Esophagus squamous epithelium (tissue), 5 donors: ENCODE data around the gene HLA-DOA. TPM values are rescaled to one million over a fixed set of nuclear protein-coding genes. Genes with fewer than 3 reads are reported as not detected.

Experiments used
- DNase-seq: peaks from one replicate; lab custom pipeline; 2025; lab: John Stamatoyannopoulos, UW
- H3K27ac ChIP-seq, 4 donors: fragments of 200-600 bp; sonication (generic); one replicate each; pipeline ENCODE4 v1.5.1; 2016 to 2019; ENCODE audit warnings: mild to moderate bottlenecking in 1 of 4
- H3K27me3 ChIP-seq, 4 donors: fragments of 200-600 bp; sonication (generic); 1 replicate in 3 of 4; 2 replicates in 1 of 4; pipeline versions ENCODE4 v1.5.1 to v1.6.0; 2017 to 2021; ENCODE audit warnings: antibody characterized with exemption in 1 of 4
- H3K36me3 ChIP-seq, 3 donors: fragments of 200-600 bp; sonication (generic); one replicate each; pipeline ENCODE4 v1.5.1; 2016 to 2019
- H3K4me1 ChIP-seq, 3 donors: fragments of 200-600 bp; sonication (generic); one replicate each; pipeline ENCODE4 v1.5.1; 2017 to 2019
- H3K4me3 ChIP-seq, 4 donors: fragments of 200-600 bp; sonication (generic); 1 replicate in 3 of 4; 2 replicates in 1 of 4; pipeline ENCODE4 v1.5.1; 2016 to 2019; ENCODE audit warnings: mild to moderate bottlenecking in 2 of 4, moderate library complexity in 1 of 4
- H3K9me3 ChIP-seq, 3 donors: fragments of 200-600 bp; sonication (generic); one replicate each; pipeline ENCODE4 v1.5.1; 2016 to 2019
- CTCF ChIP-seq, 6 experiments: fragments of 450-650 bp in 4 of 6; fragments of 200-600 bp in 2 of 6; sonication (generic) in 2 of 6; IDR thresholded peaks; one replicate each; pipeline ENCODE4 v1.5.1; 2016 to 2019; ENCODE audit warnings: antibody characterized with exemption in 6 of 6, mild to moderate bottlenecking in 4 of 6, moderate library complexity in 4 of 6
- POLR2A ChIP-seq, 4 donors: fragments of 450-650 bp; IDR thresholded peaks; one replicate each; pipeline ENCODE4 v1.6.1; 2017; ENCODE audit warnings: antibody characterized with exemption in 4 of 4, mild to moderate bottlenecking in 4 of 4, moderate library complexity in 3 of 4
- WGBS, 2 donors: methylation state at CpG; one replicate each; pipeline ENCODE4 v1.1.5; 2018; 5-methylcytosine and 5-hydroxymethylcytosine counted together
- intact Hi-C: fragments of 100-400 bp; cut with DNase I; formaldehyde crosslinking; loops from one replicate; pipeline ENCODE4 v1.15.0; 2022
- total RNA-seq, 4 donors: library from RNA; depleted of rRNA; stranded (reverse); fragments of >200 nt; gene quantifications; one replicate each; pipeline ENCODE4 v1.1.0, GENCODE V29; 2016
- donor health status: DM: yes; HTN: yes; CAD: no.

The HLA-DOA gene
- total RNA-seq, 4 donors from 2014 or later, result 0.61 to 9.7 (median 1.6) TPM

- intact Hi-C loops, result no loop called here
- WGBS, 2 donors, result 72 to 80% methylated on average over 7 of the region's 7 CpGs
- Histone ChIP-seq H3K27me3 (peaks cover 0 to 42% (median 0%) of the 10 kb centered on the region in 4 donors), H3K36me3 (no peaks in the 10 kb centered on the region), H3K4me3 (no peak overlapping the region), H3K4me1 (peaks cover 0 to 10% (median 0%) of the 10 kb centered on the region in 3 donors), H3K27ac (no peak overlapping the region), H3K9me3 (no peaks in the 10 kb centered on the region)
- DNase-seq, result no peak
- no peak for TF ChIP-seq POLR2A (IDR thresholded peaks at IDR 0.05)
- no peak for TF ChIP-seq CTCF (IDR thresholded peaks at IDR 0.05)
Measured at GRCh38 chr6:33010356-33010755, 965 bp upstream of the HLA-DOA start.

- no peak for DNase-seq
- Histone ChIP-seq H3K27me3 (peaks cover 0 to 41% (median 2%) of the 10 kb centered on the region in 4 donors), H3K27ac (no peak overlapping the region), H3K9me3 (no peaks in the 10 kb centered on the region), H3K4me1 (peaks cover 0 to 10% (median 0%) of the 10 kb centered on the region in 3 donors), H3K36me3 (no peaks in the 10 kb centered on the region), H3K4me3 (no peak overlapping the region)
- TF ChIP-seq POLR2A (IDR thresholded peaks at IDR 0.05) (no peak), CTCF (IDR thresholded peaks at IDR 0.05) (no peak)
- intact Hi-C loops, result loop anchor here (10.0 kb wide), 1 partner anchor 227 kb away; no protein-coding TSS in a partner anchor
- WGBS, 2 donors, result 93 to 96% methylated on average over 20 to 25 of the region's 26 CpGs
Measured at GRCh38 chr6:33007831-33008400, 1.5 kb downstream of the HLA-DOA start.

GRCh38 chr6:33004940-33005339 is 4.5 kb downstream of the HLA-DOA start:
- Histone ChIP-seq H3K4me1 (peaks cover 0 to 10% (median 0%) of the 10 kb centered on the region in 3 donors), H3K4me3 (no peak overlapping the region), H3K27me3 (peaks cover 0 to 57% (median 2%) of the 10 kb centered on the region in 4 donors), H3K9me3 (no peaks in the 10 kb centered on the region), H3K27ac (no peak overlapping the region), H3K36me3 (no peaks in the 10 kb centered on the region)
- DNase-seq, result no peak
- 65 to 68% methylated on average over 5 to 6 of the region's 6 CpGs for WGBS, 2 donors
- intact Hi-C loops, result loop anchor here (10.0 kb wide), 1 partner anchor 230 kb away; no protein-coding TSS in a partner anchor
- TF ChIP-seq CTCF (IDR thresholded peaks at IDR 0.05) (no peak), POLR2A (IDR thresholded peaks at IDR 0.05) (no peak)

- WGBS, 2 donors, result 29 to 71% methylated on average over 4 of the region's 4 CpGs
- Histone ChIP-seq H3K9me3 (no peaks in the 10 kb centered on the region), H3K27me3 (peaks cover 0 to 66% (median 2%) of the 10 kb centered on the region in 4 donors), H3K36me3 (no peaks in the 10 kb centered on the region), H3K4me3 (no peak overlapping the region), H3K27ac (no peak overlapping the region), H3K4me1 (no peaks in the 10 kb centered on the region)
- intact Hi-C loops, result loop anchor here (10.0 kb wide), 1 partner anchor 233 kb away; no protein-coding TSS in a partner anchor
- TF ChIP-seq CTCF (IDR thresholded peaks at IDR 0.05) (no peak), POLR2A (IDR thresholded peaks at IDR 0.05) (no peak)
- no peak for DNase-seq
Measured at GRCh38 chr6:33001685-33002084, 7.7 kb downstream of the HLA-DOA start.

- intact Hi-C loops, result loop anchor here (10.0 kb wide), 1 partner anchor 235 kb away; no protein-coding TSS in a partner anchor
- Histone ChIP-seq H3K27ac (no peak overlapping the region), H3K9me3 (no peaks in the 10 kb centered on the region), H3K36me3 (no peaks in the 10 kb centered on the region), H3K4me1 (no peaks in the 10 kb centered on the region), H3K27me3 (peaks cover 0 to 62% (median 2%) of the 10 kb centered on the region in 4 donors), H3K4me3 (no peak overlapping the region)
- no peak for DNase-seq
- TF ChIP-seq POLR2A (IDR thresholded peaks at IDR 0.05), result no peak
- TF ChIP-seq CTCF (IDR thresholded peaks at IDR 0.05), result peak in 2 of 6 experiments; percentile 18 to 41
- WGBS, 2 donors, result 41 to 47% methylated on average over 8 of the region's 8 CpGs
Measured at GRCh38 chr6:33000055-33000454, 9.3 kb downstream of the HLA-DOA start.
